ENCODE data around the gene DOCK7.
"Not testable (repeated sequence)": the region's sequence is repeated elsewhere in the genome, so short reads cannot be mapped to it uniquely, and the experiment has no call there.

The DOCK7 gene

GRCh38 chr1:62529227-62529626, 159.0 kb downstream of the DOCK7 start:
- Histone ChIP-seq H3K27me3 (no peaks in the 10 kb centered on the region), H3K4me1 (no peaks in the 10 kb centered on the region), H3K36me3 (peaks cover 4 to 43% (median 25%) of the 10 kb centered on the region in 3 donors), H3K27ac (no peak overlapping the region), H3K4me3 (no peak overlapping the region), H3K9me3 (no peaks in the 10 kb centered on the region)
- no peak for DNase-seq
- intact Hi-C loops (cut with DNase I; ENCODE audit: low total_unique reads), result no loop called here
- no peak for TF ChIP-seq CTCF (IDR thresholded peaks at IDR 0.05)

GRCh38 chr1:62528015-62528414, 160.2 kb downstream of the DOCK7 start:
- no peak for DNase-seq
- Histone ChIP-seq H3K4me1 (no peaks in the 10 kb centered on the region), H3K27me3 (no peaks in the 10 kb centered on the region), H3K4me3 (no peak overlapping the region), H3K9me3 (no peaks in the 10 kb centered on the region), H3K27ac (no peak overlapping the region), H3K36me3 (peaks cover 0 to 38% (median 19%) of the 10 kb centered on the region in 3 donors)
- intact Hi-C loops (cut with DNase I; ENCODE audit: low total_unique reads), result no loop called here
- TF ChIP-seq CTCF (IDR thresholded peaks at IDR 0.05), result no peak

- H3K27me3 ChIP-seq; intact Hi-C loops (cut with DNase I; ENCODE audit: low total_unique reads); H3K27ac ChIP-seq; H3K4me1 ChIP-seq; DNase-seq; H3K9me3 ChIP-seq; H3K4me3 ChIP-seq: not testable (repeated sequence)
- H3K36me3 ChIP-seq, result peaks cover 0 to 32% (median 14%) of the 10 kb centered on the region in 3 donors
These were observed 160.8 kb downstream of the DOCK7 start for GRCh38 chr1:62527346-62527745.

GRCh38 chr1:62523860-62524259, 164.3 kb downstream of the DOCK7 start:
- intact Hi-C loops (cut with DNase I; ENCODE audit: low total_unique reads), result no loop called here
- peaks cover 0 to 24% (median 20%) of the 10 kb centered on the region in 3 donors for H3K36me3 ChIP-seq
- no peak for DNase-seq
- TF ChIP-seq CTCF (IDR thresholded peaks at IDR 0.05), result no peak
- H3K4me1 ChIP-seq, result no peaks in the 10 kb centered on the region
- H3K27ac ChIP-seq, result no peak overlapping the region
- no peaks in the 10 kb centered on the region for H3K27me3 ChIP-seq
- H3K4me3 ChIP-seq, result no peak overlapping the region
- no peaks in the 10 kb centered on the region for H3K9me3 ChIP-seq

GRCh38 chr1:62516600-62516999, 171.6 kb downstream of the DOCK7 start:
- intact Hi-C loops (cut with DNase I; ENCODE audit: low total_unique reads), result no loop called here
- Histone ChIP-seq H3K9me3 (no peaks in the 10 kb centered on the region), H3K27ac (no peak overlapping the region), H3K4me3 (no peak overlapping the region), H3K36me3 (peaks cover 5 to 17% (median 14%) of the 10 kb centered on the region in 3 donors), H3K27me3 (no peaks in the 10 kb centered on the region), H3K4me1 (no peaks in the 10 kb centered on the region)
- no peak for DNase-seq
- no peak for TF ChIP-seq CTCF (IDR thresholded peaks at IDR 0.05)

GRCh38 chr1:62514746-62515423, 173.3 kb downstream of the DOCK7 start:
- Histone ChIP-seq H3K27me3 (no peaks in the 10 kb centered on the region), H3K9me3 (no peaks in the 10 kb centered on the region), H3K4me1 (no peaks in the 10 kb centered on the region), H3K36me3 (peaks cover 9 to 20% (median 10%) of the 10 kb centered on the region in 3 donors), H3K4me3 (no peak overlapping the region), H3K27ac (no peak overlapping the region)
- TF ChIP-seq CTCF (IDR thresholded peaks at IDR 0.05), result no peak
- intact Hi-C loops (cut with DNase I; ENCODE audit: low total_unique reads), result no loop called here
- no peak for DNase-seq
